Measurements from ENCODE around the gene CTDP1. TPM values are rescaled to one million over a fixed set of nuclear protein-coding genes. Genes with fewer than 3 reads are reported as not detected.

CTDP1 gene
- total RNA-seq, 2 experiments from 2014 or later: 41.6 to 42.5 TPM

DNA sequence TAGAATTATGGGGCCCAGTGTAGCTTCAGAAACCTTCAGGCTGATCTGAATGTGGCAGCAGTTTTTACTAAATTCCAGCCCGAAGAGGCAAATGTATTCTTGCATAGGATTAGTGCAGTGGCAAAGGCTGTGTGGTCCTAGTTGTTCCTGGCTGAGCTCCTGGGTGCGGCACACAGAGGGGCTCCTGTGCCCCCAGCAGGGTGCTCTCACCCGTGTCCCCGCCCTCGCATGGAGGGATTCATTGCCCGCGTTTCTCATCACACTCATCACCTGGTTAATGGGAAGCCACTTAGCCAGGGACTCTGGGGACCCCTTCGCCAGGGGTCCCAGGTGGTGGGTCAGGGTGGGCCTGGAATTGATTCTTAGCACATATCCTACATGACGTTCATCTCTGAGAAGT, 122.0 kb downstream of the CTDP1 start:
- Mint-ChIP-seq H3K9me3 (no peaks in the 10 kb centered on the region), H3K36me3 (peaks cover 2% of the 10 kb centered on the region), H3K4me3 (no peak overlapping the region), H3K27me3 (peaks cover 24% of the 10 kb centered on the region), H3K4me1 (peaks cover 20% of the 10 kb centered on the region), H3K27ac (no peak overlapping the region)
- ATAC-seq (ENCODE audit: low read depth): no peak
- POLR2A ChIA-PET: no interaction called here
- DNase-seq: no peak

DNA sequence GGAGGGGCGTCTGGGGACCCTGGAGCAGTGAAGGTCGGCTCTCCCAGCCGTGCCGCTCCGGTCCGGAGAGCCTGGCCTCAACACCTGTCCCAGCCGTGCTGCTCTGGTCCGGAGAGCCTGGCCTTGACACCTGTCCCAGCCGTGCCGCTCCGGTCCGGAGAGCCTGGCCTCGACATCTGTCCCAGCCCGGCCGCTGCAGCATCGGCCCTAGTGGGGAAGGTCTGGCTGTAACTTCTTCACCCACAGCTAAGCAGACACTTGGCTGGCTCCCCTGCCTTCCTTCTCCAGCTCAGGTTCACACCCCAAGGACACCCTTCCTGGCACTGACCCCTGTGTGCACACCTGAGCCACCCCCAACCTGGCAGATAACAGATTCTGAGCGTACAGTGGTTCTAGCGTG, 122.7 kb downstream of the CTDP1 start:
- Mint-ChIP-seq H3K4me1 (peaks cover 20% of the 10 kb centered on the region), H3K9me3 (no peaks in the 10 kb centered on the region), H3K27me3 (peaks cover 17% of the 10 kb centered on the region), H3K4me3 (no peak overlapping the region), H3K36me3 (peaks cover 1% of the 10 kb centered on the region), H3K27ac (no peak overlapping the region)
- ATAC-seq (ENCODE audit: low read depth) (no peak), DNase-seq (no peak)
- POLR2A ChIA-PET: no interaction called here

DNA sequence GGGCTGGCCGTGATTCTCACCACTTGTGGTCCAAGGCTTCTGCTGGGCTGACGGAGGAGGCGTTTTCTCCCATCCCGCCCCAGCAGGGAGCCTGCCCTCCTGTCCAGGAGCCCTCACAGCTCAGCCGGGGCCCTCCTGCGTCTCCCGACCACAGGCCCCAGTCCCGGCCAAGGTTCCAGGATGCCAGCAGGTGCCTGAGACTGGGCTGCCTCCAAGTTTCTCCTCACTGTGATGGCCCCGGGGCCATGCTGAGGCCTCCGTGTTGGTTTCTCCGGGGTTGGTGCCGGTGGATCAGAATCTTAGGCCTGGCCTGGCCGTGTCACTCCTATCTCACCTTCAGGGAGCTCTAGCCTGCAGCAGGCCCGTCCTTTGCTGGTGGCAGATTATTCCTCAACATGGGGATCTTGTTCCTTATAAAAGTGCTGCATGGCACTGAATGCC, 124.0 kb downstream of the CTDP1 start:
- Mint-ChIP-seq H3K9me3 (no peaks in the 10 kb centered on the region), H3K27ac (no peak overlapping the region), H3K4me1 (peaks cover 18% of the 10 kb centered on the region), H3K4me3 (no peak overlapping the region), H3K36me3 (no peaks in the 10 kb centered on the region), H3K27me3 (peaks cover 15% of the 10 kb centered on the region)
- POLR2A ChIA-PET: no interaction called here
- DNase-seq (no peak), ATAC-seq (ENCODE audit: low read depth) (no peak)

Other genes with a start within 250 kb of the CTDP1 start
- gene KCNG2, start 118.1 kb downstream of the CTDP1 start, total RNA-seq: not detected